IPS-NIHi7 (cell line): ENCODE measurements around the gene SYT9.
"Not testable (repeated sequence)": the region's sequence is repeated elsewhere in the genome, so short reads cannot be mapped to it uniquely, and the experiment has no call there.

Experiments used
- DNase-seq: peaks from one replicate; pipeline ENCODE4 v3.0.0; 2012; ENCODE audit warnings: mixed read lengths; ENCODE audit errors: extremely low spot score

SYT9 gene

DNA sequence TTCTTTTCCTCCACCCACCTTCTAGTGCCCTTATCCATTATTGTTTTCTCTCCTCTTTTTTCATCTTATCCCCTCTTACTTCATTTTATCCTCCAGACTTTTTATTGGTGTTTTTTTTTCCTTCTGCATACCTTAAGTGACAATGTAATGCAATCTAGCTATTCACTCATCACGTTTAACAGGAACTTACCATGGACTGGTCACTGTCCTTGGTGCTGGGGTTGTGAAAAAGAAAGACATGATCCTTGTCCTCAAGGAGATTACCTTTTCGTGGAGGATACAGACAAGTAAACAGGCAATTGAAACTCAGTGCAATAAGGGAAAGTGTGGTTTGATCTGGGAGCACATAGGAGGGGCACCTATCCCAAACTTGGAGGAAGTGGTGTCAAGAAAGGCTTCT is 20.7 kb downstream of the SYT9 start:
- DNase-seq, result no peak

GRCh38 chr11:7275133-7275532 is 23.4 kb downstream of the SYT9 start:
- no peak for DNase-seq

DNA sequence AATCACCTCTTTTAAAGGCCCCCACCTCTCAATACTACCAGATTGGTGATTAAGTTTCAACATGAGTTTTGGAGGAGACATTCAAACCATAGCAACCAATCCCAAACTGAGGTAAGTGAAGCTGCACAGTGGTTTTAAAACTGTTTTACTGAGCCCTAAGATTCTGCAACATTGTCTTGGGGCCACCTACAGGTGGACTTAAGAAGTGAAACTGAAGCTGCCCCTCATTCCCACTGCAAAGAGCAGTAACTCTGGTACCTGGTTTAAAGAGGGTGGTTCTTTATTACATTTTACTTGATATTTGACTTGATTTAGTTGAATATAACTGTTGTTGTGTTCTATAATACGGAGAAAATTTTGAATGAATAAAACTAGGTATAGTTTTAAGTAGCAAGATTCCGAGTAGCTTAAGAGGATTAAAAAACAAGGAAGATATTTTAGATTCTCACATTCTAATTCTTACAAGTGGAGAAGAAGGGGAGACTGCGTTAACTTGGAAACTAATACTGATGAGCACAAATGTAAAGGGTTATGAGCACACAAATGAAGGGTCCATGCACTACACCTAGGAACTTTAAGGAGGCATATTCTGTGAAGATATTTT is 26.7 kb downstream of the SYT9 start:
- peak; percentile 74 for DNase-seq

- DNase-seq, result no peak
Measured at GRCh38 chr11:7279676-7280075, 28.0 kb downstream of the SYT9 start.

DNA sequence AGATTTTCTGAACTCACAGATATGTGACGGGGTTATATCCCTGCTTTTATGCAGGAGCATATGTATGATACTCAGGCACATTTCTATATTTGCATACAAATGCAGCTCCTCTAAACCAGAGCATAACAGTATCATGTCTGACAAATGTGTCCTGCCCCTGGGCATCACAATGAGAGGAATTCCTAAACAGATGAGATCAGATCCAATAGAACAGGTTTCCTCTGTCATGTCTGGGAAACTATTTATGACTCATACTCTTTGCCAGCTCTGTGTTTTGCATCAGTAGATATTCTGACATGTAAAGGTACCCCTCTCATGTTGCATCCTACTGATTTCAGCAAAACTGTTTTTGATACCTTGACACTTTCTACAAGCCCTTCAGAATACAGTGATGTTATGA is 29.4 kb downstream of the SYT9 start:
- peak; percentile 13 for DNase-seq

GRCh38 chr11:7281809-7282208 is 30.1 kb downstream of the SYT9 start:
- no peak for DNase-seq

DNA sequence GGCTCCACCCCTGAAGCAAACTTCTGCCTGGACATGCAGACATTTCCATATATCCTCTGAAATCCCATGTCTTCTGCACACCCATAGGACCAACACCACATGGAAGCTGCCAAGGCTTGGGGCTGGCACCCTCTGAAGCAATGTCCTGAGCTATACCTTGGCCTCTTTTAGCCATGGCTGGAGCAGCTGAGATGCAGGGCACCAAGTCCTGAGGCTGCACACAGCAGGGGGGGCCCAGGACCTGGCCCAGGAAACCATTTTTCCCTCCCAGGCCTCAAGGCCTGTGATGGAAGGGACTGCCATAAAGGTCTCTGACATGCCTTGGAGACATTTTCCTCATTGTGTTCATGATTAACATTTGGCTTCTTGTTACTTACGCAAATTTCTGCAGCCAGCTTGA is 34.5 kb downstream of the SYT9 start:
- DNase-seq, result no peak

- DNase-seq, result no peak
Measured at GRCh38 chr11:7291100-7291829, 39.6 kb downstream of the SYT9 start.

GRCh38 chr11:7292922-7293321 is 41.2 kb downstream of the SYT9 start:
- DNase-seq, result no peak

DNA sequence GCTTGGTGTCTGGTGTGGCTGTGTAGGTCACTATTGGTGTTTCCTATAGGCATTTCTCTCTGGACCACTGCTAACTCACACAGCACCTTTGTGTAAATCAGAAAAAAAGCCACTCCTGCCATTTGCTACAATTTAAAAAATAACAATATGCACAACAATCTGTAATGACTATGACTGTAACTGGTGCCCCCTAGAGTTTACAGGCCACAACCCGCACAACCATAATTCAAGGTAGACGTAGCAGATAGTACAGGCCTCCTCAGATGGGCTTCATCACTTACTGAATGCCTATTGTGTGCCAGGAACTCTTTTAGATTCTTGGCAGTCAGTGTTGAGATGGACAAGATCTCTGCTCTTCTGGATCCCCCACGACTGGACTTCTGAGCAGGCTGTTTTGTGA is 47.7 kb downstream of the SYT9 start:
- no peak for DNase-seq

DNA sequence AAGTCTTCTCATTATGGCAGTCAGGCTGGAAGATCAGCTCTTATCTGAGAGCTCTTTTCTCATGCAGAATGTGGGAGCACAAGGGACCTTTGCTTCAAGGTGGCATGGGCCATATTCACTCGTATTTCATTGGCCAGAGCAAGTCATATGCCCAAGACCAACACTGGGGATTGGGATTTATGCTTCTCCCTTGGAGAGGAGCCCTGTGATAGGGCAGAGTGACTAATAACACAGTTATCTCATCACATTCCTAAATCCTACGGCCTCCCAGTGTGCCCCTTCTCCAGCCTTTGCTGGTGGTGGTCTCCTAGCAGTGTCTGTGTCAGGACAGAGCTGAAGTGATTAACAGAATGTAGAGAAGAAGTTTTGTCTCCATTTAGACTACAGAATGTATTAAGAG is 48.6 kb downstream of the SYT9 start:
- DNase-seq, result peak; percentile 22

GRCh38 chr11:7303146-7303545 is 51.4 kb downstream of the SYT9 start:
- DNase-seq, result no peak

DNA sequence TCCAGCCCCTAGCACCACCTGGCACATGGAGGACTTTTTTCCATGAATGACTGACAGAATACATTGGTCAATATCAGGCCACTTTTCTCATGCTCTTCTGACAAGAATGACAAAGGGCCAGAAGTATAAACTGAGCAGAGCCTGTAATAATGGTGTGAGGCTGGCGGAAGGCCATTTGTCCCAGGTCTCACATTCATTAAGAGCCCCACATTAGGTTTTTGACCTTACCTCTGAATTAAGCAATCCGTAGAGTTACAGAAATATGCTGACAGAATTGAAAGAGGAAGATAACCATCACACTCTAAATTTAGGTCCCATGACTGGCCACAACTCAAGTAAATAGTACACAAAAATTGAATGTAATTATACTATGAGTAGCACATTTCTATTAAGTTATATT is 55.2 kb downstream of the SYT9 start:
- DNase-seq, result no peak

- DNase-seq, result no peak
Measured at GRCh38 chr11:7307836-7308235, 56.1 kb downstream of the SYT9 start.

DNA sequence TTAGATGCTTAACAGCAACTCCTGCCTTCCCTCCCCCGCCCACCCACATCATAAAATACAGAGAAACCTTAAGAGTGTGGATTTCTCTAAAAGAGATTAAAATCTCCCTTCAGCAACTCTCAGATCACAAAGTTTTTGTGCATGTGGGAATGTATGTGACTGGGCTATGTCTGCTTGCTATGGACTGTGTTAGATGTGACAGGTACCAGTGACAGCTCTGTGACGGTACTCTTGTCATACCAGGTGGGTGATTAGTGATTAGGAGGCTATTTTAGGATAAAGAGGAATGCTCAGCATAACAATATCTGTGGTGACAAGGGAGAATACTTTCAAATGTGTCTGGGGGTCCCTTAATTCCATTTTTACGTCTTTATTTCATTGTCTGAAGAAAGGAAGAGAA is 60.2 kb downstream of the SYT9 start:
- DNase-seq, result no peak

DNA sequence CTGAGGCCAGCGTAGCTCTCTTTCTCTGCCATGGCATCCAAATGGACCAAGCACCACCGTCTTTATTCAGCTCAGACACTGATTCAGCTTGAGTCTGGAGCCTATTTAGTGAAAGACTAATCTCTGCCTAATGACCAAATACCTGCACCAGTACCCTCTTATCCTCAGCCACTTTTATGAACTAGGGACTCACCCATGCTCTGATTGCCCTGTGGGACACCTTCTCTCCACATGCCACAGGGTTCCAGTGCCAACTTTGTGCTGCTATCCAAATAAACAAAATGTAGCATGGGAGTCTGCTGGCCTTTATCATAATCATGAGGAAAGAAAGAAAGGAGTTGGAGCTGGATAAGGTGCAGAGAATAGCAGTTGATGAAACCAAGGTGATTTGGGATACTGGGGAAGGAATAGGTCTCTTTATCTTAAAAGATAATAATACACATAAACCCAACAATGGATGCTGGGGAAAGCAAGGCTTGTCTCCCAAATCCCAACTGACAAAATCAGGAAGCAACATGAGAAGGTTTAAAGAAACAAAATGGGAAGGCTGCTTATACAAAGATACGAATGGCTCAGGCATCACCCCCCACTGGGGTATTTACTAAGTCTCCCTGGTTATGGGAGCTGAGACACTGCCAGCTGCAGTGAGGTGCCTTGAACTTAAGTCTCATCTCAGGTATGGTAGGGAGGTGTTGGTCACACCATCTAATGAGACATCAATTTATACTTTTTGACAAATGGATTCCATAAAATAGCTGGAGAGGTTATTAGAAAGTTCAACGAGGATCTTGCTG is 63.3 kb downstream of the SYT9 start:
- DNase-seq, result peak; percentile 18

DNA sequence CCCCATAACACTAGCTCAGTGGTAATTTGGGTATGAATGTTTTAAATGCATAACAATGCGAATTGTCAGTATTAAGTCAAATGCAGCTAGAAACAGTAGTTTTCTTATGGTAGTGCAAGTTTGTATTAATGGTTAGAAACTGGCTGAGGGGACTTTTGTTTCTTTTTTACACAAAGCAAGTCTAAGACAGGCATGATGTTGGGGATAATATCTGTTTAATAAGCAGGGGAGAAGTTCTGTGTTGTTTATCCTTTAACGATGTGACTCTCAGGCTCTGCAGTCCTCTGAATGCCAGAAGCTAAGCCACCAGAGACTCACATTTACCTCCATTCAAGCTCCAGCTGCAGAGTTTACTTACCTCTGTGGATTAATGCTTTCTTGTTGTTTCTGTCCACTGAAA is 67.8 kb downstream of the SYT9 start:
- DNase-seq, result no peak

GRCh38 chr11:7320306-7320705 is 68.6 kb downstream of the SYT9 start:
- no peak for DNase-seq

- no peak for DNase-seq
Measured at GRCh38 chr11:7321473-7322450, 70.1 kb downstream of the SYT9 start.

- DNase-seq, result no peak
Measured at GRCh38 chr11:7332451-7332850, 80.7 kb downstream of the SYT9 start.

GRCh38 chr11:7332962-7333361 is 81.3 kb downstream of the SYT9 start:
- no peak for DNase-seq

GRCh38 chr11:7335442-7335841 is 83.7 kb downstream of the SYT9 start:
- not testable (repeated sequence) for DNase-seq
